NAMALWA (cell line): ENCODE results near the gene KIRREL3.

ENCODE experiments used
- DNase-seq: peaks from one replicate; pipeline ENCODE4 v3.0.0-alpha.2; 2015; ENCODE audit warnings: low spot score

KIRREL3 gene

GRCh38 chr11:126870021-126870420 lies 130.5 kb downstream of the KIRREL3 start:
- DNase-seq: no peak

DNA sequence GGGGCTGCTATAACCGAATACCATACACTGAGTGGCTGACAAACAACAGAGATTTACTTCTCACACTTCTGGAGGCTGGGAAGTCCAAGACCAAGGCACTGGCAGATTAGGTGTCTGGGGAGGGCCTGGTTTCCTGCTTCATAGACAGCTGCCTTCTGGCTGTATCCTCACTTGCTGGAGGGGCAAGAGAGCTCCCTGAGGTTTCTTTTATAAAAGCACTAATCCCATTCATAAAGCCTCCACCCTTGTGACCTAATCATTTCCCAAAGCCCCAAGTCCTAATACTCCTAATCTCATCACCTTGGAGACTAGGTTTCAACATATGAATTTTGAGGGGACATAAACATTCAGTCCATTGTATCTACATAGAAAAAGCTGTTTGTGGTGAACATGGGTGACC lies 131.8 kb downstream of the KIRREL3 start:
- DNase-seq: no peak

GRCh38 chr11:126864934-126865333 lies 135.6 kb downstream of the KIRREL3 start:
- no peak for DNase-seq

DNA sequence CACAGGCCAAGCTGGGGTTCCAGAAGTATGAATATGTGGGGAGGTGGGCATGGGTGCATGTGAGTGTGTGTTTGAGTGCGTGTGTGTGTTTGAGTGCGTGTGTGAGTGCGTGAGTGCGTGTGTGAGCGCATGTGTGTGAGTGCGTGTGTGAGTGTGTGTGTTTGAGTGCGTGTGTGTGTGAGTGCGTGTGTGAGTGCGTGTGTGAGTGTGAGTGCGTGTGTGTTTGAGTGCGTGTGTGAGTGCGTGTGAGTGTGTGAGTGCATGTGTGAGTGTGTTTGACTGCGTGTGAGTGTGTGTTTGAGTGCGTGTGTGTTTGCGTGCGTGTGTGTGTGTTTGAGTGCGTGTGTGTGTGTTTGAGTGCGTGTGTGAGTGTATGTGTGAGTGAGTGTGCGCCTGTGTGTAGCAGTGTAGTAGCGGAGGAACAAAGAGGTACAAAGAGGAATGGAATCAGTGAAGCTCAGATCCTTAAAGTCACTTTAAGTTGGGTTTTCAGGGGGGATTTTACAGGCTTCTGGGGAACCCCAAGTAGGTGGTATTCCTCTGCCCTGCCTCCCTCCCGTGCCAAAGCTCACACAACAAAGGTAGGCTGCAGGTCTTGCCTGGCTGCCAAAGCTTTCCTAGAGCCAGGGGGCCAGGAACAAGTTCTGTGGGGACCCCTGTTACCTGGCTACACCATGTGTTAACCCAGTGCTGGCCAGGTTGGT lies 137.1 kb downstream of the KIRREL3 start:
- no peak for DNase-seq

DNA sequence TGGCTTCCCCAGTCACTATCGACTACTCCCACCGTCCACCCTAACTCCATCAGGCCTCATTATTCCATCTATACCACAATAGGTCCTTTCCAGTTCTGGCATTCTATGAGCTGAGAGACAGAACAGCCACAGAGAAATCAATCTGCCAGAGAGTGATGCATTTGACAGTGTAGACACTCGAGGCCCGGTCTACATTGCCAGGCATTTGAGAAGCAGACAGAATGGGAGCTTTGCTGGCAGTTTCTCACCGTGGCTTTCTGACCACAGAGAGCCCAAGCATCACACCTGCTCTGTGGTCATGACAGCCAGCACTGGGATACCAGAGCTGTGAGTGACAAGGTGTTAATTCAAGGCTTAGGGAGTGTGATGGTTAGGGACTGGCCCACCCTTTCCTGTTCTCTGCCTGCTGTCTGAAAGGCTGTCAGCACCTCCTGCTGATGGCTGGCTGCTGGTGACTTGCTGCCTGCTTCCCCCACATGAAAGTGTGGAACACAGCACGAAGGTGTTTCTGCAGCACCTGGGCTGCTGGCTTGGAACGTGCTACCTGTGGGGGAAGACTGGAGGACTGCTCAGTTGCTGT lies 137.8 kb downstream of the KIRREL3 start:
- DNase-seq: no peak

DNA sequence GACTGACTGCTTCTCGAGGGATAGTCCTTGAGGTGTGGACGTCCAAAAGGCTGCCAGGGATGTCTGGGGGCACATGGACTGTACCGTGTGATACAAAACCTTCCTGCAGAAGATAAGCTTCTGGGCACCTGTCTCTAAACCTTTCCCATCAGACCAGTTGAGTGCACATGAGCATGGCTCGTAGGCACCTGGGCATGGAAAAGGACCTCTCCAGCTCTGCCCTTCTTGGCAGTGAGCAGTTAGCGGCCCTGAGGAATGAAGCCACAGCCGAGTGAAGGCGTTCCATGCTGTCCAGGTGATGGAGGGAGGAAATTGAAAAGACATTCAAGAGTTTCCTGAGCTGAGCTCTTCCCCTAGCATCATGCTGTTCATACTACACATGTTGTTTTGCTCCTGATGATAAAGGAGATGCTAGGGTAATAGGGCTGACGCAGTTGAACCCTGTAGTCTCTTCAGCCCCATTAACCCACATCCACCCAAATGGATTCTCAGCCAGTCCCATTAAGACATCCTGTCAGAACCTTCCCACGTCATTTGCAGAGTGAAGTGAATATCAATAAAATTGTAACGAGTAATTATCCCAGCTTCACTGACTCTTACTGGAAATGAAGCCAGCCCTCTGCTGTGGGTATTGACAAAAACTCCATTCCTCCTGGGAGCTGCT lies 138.6 kb downstream of the KIRREL3 start:
- DNase-seq: no peak

- DNase-seq: no peak
Measured at GRCh38 chr11:126857860-126858808, 142.4 kb downstream of the KIRREL3 start.

- no peak for DNase-seq
Measured at GRCh38 chr11:126855536-126855935, 145.0 kb downstream of the KIRREL3 start.

DNA sequence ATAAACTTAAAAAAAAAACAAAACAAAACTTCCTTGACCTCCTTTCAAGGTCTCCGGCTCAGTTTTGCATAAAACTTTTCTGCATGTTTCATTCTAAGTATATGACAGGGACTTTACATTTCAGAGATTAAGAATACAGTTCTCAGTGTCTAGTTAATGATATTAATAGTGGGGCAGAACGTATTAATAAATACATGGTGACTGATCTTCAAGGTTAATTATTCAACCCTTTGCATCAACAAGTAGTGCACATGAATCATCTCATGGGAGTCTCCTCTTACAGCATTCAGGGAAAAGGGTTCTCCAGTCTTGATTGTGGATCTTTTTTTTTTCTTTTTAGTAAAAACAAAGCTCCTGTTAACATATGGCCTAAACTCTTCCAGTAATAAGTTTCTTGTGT lies 146.8 kb downstream of the KIRREL3 start:
- DNase-seq: no peak

DNA sequence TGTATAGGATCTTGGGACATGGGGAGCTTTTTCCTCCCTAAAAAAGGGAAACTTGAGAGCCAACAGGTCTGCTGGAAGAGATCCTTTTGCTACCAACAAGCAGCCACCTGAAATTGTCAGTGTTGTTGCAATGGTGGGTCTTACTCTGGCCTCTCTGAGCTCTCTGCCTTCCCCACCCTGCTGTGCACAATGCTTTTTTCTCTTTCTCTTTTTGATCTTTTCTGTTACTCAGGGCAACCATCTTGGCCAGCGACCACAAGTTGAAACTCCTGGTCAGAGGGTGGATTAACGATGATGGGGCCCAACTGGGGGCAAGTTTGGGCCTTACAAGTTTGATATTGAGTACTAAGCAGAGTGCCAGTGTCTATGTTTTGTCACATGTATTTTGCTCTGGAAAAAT lies 155.8 kb downstream of the KIRREL3 start:
- no peak for DNase-seq

DNA sequence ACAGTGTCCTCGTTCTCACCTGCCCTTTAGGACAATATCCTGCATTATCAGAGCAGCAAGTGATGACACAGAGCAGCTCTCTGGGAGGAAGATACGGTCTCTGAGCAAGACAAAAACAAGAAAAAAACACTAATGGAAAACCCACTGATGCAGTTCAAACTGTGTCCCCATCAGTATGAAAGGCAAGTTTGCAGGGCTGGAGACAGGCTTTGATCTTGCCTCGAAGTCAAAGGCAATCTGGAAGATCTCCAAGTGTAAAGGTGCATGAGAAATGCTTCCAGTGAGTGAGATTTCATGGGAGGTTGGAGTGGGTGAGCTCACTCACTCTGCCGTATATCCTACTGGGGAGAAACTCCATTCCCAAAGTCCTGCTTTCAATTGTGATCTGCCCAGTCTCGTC lies 157.5 kb downstream of the KIRREL3 start:
- no peak for DNase-seq

DNA sequence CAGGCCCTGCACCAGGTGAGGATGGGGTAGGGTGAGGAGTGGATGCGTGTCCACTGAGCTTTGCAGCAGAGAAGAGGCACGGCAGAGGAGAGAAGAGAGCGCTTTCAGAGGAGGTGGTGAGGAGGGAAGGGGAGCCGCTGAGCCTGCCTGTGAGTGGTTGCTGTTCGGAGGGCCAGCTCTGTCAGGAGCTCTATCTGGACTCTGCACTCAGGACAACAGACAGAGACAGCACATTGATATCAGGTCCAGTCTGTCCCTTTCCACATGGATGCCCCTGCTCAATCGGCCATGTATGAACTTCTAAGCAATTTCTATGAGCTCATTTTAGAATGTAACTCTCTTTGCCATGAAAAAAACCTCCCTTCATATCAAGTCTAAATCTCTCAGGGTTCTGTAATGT lies 158.6 kb downstream of the KIRREL3 start:
- no peak for DNase-seq

GRCh38 chr11:126840975-126841374 lies 159.6 kb downstream of the KIRREL3 start:
- DNase-seq: no peak

- DNase-seq: no peak
Measured at GRCh38 chr11:126840201-126840886, 160.2 kb downstream of the KIRREL3 start.

DNA sequence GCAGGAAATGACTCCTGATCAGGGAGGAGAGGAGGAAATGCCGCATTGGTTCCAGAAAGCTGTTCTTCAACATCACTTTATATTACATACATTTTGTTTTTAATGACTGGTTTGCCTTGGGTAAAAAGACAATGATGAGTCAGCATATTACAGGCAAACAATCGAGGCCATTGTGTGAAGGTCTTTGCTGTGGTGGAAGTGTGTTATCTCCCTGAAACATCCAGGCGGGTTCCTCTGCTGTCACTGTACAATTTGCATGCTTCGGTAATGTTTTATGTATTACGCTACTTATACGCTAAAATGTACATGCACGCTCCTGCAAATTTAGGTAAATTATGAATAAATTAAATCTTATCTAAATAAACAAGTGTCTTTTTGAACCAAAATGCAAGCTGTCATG lies 161.1 kb downstream of the KIRREL3 start:
- no peak for DNase-seq

GRCh38 chr11:126838779-126839178 lies 161.8 kb downstream of the KIRREL3 start:
- no peak for DNase-seq

DNA sequence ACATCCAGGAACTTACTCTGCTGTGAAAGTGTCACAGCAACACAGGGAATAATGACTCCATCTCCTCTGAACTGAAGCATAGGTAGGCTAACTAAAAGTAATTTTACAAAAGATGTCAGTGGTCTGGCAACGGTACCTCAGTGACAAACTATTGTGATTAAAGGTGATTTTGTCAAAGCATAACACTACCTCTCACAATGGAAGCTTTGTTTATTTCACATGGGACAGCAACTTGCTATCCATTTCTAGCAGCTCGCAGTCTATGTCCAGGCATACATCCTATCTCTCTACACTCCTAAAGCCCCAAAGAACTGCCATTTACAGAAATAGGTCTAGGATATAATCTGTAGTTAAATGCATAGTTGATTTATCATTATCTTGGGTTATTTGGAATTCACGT lies 163.0 kb downstream of the KIRREL3 start:
- DNase-seq: no peak

- DNase-seq: no peak
Measured at GRCh38 chr11:126834573-126834972, 166.0 kb downstream of the KIRREL3 start.

- no peak for DNase-seq
Measured at GRCh38 chr11:126834149-126834548, 166.4 kb downstream of the KIRREL3 start.

DNA sequence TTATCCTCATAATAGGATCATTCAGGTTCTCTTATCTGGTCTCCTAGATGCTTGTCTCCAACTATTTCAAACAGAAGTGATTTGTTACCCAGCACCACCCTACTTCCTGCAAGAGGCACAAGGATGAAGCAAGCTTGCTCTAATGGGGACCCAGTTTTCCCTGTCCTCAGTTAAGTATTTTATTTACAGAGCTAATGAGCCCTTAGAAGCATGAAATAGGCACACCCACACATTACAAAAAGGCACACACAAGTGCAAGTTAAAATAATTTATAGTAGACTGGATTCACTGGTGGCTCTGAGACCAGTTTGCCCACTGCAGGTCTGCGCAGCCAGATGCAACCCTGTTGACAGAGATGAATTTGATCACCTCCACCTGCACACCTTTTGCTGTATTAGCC lies 167.5 kb downstream of the KIRREL3 start:
- no peak for DNase-seq

DNA sequence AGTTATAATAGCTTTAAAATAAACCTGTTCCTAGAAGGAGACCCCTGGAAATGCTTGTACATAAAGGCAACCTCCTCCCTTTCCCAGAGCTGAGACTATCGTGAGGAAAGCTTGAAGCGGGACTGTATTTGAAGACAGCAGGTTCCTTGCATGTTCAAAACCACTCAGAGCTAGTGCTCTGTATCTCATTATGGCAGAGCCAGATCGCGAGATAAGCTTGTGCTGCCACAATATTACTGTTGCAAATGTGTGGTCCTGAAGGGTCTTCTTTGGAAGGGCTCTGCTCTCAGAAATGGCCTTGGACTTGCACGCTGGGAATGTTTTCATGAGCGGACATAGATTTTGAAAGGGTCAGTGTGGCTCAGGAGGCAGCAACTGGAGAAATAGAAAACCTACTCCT lies 168.2 kb downstream of the KIRREL3 start:
- no peak for DNase-seq
